ENCODE data around the gene IQCM. TPM values are rescaled to one million over a fixed set of nuclear protein-coding genes. Genes with fewer than 3 reads are reported as not detected.

The IQCM gene
- total RNA-seq, 1 experiment from 2014 or later = not detected

DNA sequence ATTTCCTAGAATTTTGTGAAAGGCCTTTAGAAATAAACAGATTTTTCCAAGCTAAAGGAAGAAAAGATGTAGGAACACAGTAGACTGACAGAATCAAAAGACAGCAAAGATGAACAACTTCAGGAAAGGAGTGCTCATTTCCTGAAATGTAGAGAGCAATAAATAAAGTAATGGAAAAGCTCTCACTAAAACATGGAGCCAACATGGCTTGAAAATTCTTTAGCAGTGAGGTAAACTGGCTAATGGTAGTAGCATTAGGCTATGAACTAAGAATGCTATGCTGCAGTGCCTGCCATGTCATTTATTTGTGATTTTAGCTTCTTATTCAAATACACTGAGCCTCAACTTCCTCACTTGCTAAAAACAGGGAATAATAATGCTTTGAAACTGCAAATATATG, 108.7 kb downstream of the IQCM start:
- in situ Hi-C loops (cut with HindIII; ENCODE audit: low pct_unique_long_range_greater_than_20kb, low sequenced_read_pairs) (no loop called here), intact Hi-C loops (cut with micrococcal nuclease; ENCODE audit: unreplicated experiment) (no loop called here)
- ATAC-seq (no peak), DNase-seq (ENCODE audit: low read depth, low spot score) (no peak)
- Histone ChIP-seq H3K9me3 (ENCODE audit: control insufficient read depth, insufficient read depth, low read depth, low read length) (no peaks in the 10 kb centered on the region), H3K27me3 (ENCODE audit: control insufficient read depth, insufficient read depth, low read length) (no peaks in the 10 kb centered on the region), H3K36me3 (ENCODE audit: control insufficient read depth, insufficient read depth, low read length) (no peaks in the 10 kb centered on the region), H3K4me1 (ENCODE audit: control insufficient read depth, insufficient read depth, low read length) (no peaks in the 10 kb centered on the region), H3K27ac (ENCODE audit: low read length) (no peak overlapping the region), H3K4me3 (ENCODE audit: low read depth in 2 of 2, low read length in 2 of 2) (no peak overlapping the region)
- ChIA-PET CTCF (no interaction called here), POLR2A (no interaction called here)
- no TSS peak for BruUV-seq (replicated peaks)
- no peak for TF ChIP-seq TCF7L2 (IDR thresholded peaks at IDR 0.05; ENCODE audit: low read depth, low read length)
- TF ChIP-seq REST (IDR thresholded peaks at IDR 0.05; ENCODE audit: insufficient read depth in 1 of 2, low read depth in 2 of 2, low read length in 1 of 2) = no peak
- TF ChIP-seq POLR2AphosphoS5 (IDR thresholded peaks at IDR 0.05; ENCODE audit: low read depth, low read length) = no peak
- no peak for TF ChIP-seq SIN3A (IDR thresholded peaks at IDR 0.05; ENCODE audit: borderline replicate concordance, insufficient read depth, low read depth, low read length)
- TF ChIP-seq CTCF (IDR thresholded peaks at IDR 0.05) = no peak

- Histone ChIP-seq H3K27me3 (ENCODE audit: control insufficient read depth, insufficient read depth, low read length) (no peaks in the 10 kb centered on the region), H3K36me3 (ENCODE audit: control insufficient read depth, insufficient read depth, low read length) (no peaks in the 10 kb centered on the region), H3K4me1 (ENCODE audit: control insufficient read depth, insufficient read depth, low read length) (no peaks in the 10 kb centered on the region), H3K27ac (ENCODE audit: low read length) (no peak overlapping the region), H3K4me3 (ENCODE audit: low read depth in 2 of 2, low read length in 2 of 2) (no peak overlapping the region), H3K9me3 (ENCODE audit: control insufficient read depth, insufficient read depth, low read depth, low read length) (no peaks in the 10 kb centered on the region)
- ChIA-PET CTCF (no interaction called here), POLR2A (no interaction called here)
- in situ Hi-C loops (cut with HindIII; ENCODE audit: low pct_unique_long_range_greater_than_20kb, low sequenced_read_pairs) (no loop called here), intact Hi-C loops (cut with micrococcal nuclease; ENCODE audit: unreplicated experiment) (no loop called here)
- no peak for DNase-seq (ENCODE audit: low read depth, low spot score)
- TF ChIP-seq TCF7L2 (IDR thresholded peaks at IDR 0.05; ENCODE audit: low read depth, low read length) = no peak
- TF ChIP-seq SIN3A (IDR thresholded peaks at IDR 0.05; ENCODE audit: borderline replicate concordance, insufficient read depth, low read depth, low read length) = no peak
- TF ChIP-seq POLR2AphosphoS5 (IDR thresholded peaks at IDR 0.05; ENCODE audit: low read depth, low read length) = no peak
- TF ChIP-seq REST (IDR thresholded peaks at IDR 0.05; ENCODE audit: insufficient read depth in 1 of 2, low read depth in 2 of 2, low read length in 1 of 2) = no peak
- TF ChIP-seq CTCF (IDR thresholded peaks at IDR 0.05) = no peak
- BruUV-seq (replicated peaks) = no TSS peak
- ATAC-seq = no peak
Observed at GRCh38 chr4:149702414-149703293, 113.0 kb downstream of the IQCM start.
